Heart right ventricle (tissue), 16 donors: ENCODE measurements around the gene NDUFAF8. TPM values are rescaled to one million over a fixed set of nuclear protein-coding genes. Genes with fewer than 3 reads are reported as not detected.

Experiments
- ATAC-seq, 8 donors: fragments of 200-7000 bp; cut with Tn5 transposase; one replicate each; pipeline ENCODE4 v1.9.1; 2020; ENCODE audit warnings: mild to moderate bottlenecking in 8 of 8, moderate library complexity in 8 of 8, moderate number of reproducible peaks in 1 of 8
- DNase-seq, 2 donors: peaks; one replicate each; pipeline ENCODE4 v3.0.0-alpha.2; 2020
- H3K27ac ChIP-seq, 10 donors: fragments of 200-600 bp; sonication (generic) in 2 of 10; one replicate each; pipeline versions ENCODE4 v1.5.0 to v1.8.0; 2020 to 2022; ENCODE audit warnings: mild to moderate bottlenecking in 3 of 10
- H3K27me3 ChIP-seq, 7 donors: fragments of 200-600 bp; one replicate each; pipeline ENCODE4 v1.8.0; 2021 to 2022; ENCODE audit warnings: mild to moderate bottlenecking in 2 of 7
- H3K36me3 ChIP-seq, 9 donors: fragments of 200-600 bp; sonication (generic) in 1 of 9; one replicate each; pipeline versions ENCODE4 v1.5.0 to v1.8.0; 2020 to 2022; ENCODE audit warnings: mild to moderate bottlenecking in 2 of 9
- H3K4me1 ChIP-seq, 9 donors: fragments of 200-600 bp; sonication (generic) in 1 of 9; one replicate each; pipeline versions ENCODE4 v1.5.0 to v1.8.0; 2020 to 2022; ENCODE audit warnings: mild to moderate bottlenecking in 4 of 9
- H3K4me3 ChIP-seq, 10 donors: fragments of 200-600 bp; sonication (generic) in 2 of 10; one replicate each; pipeline versions ENCODE4 v1.5.0 to v1.8.0; 2020 to 2022; ENCODE audit warnings: mild to moderate bottlenecking in 7 of 10, moderate library complexity in 2 of 10
- H3K9me3 ChIP-seq, 11 donors: fragments of 200-600 bp in 10 of 11; sonication (generic) in 2 of 11; one replicate each; pipeline versions ENCODE4 v1.5.0 to v1.8.0; 2013 to 2022; ENCODE audit warnings: mild to moderate bottlenecking in 2 of 11, control low read depth in 1 of 11, moderate library complexity in 1 of 11
- CTCF ChIP-seq, 9 donors: fragments of 200-600 bp; sonication (generic) in 2 of 9; IDR thresholded peaks; one replicate each; pipeline versions ENCODE4 v1.5.0 to v1.8.0; 2021 to 2022; ENCODE audit warnings: antibody characterized with exemption in 9 of 9, mild to moderate bottlenecking in 5 of 9, moderate library complexity in 1 of 9
- WGBS, 2 donors: extraction: QIAGEN DNeasy Blood & Tissue Kit; methylation state at CpG; one replicate each; pipeline ENCODE4 v1.1.7; 2013; ENCODE audit warnings: inconsistent platforms in 1 of 2; 5-methylcytosine and 5-hydroxymethylcytosine counted together
- intact Hi-C, 10 donors: fragments of 100-400 bp; cut with DNase I; formaldehyde crosslinking; loops; one replicate each; pipeline versions ENCODE4 v1.11.1 to v1.14.2; 2022
- polyA plus RNA-seq, 2 donors: library from polyadenylated mRNA; stranded (reverse); fragments of 200-250 nt; gene quantifications; one replicate each; pipeline ENCODE4 v1.2.3, GENCODE V29; 2013
- total RNA-seq, 10 donors: library from RNA; stranded (reverse); fragmentation: NEBNext Ultra II Directional in 3 of 10; extraction: Animal tissue kit (Norgen Biotek cat#: 25700) in 3 of 10; gene quantifications; one replicate each; pipeline versions ENCODE4 v1.2.1 to v1.2.4, GENCODE V29; 2021 to 2023
- donor health status: Arrhythmogenic right ventricular cardiomyopathy.
- donor health status: ischemic (EF 13 %, LVEDD 7.1; RV severe dilation, severe dysfunction).
- donor health status: healthy with polysubstance abuse.
- donor health status: DM: no; HTN: yes; CAD: no.
- donor health status: DM: no; HTN: no; CAD: no.
- donor health status: ischemic (EF 25% LVEDD 6.9; RV normal size, moderate dysfunction).
- donor health status: ischemic (EF 25% LVEDD 5.7; RV mildly dilated, moderate dysfunction).
- donor health status: healthy.
- donor health status: DM: yes; HTN: yes; CAD: no.
- donor health status: Ischemic cardiomyopathy.
- donor health status: ischemic (EF 35%, LVEDD 5.7; RV mildly dilated, moderate dysfunction).
- donor health status: nonischemic (EF 11% LVEDD 7.7; RV severe dilation, severe dysfunction).
- donor health status: DM: yes; HTN: yes; CAD: no.
- donor health status: PGD.
- donor health status: ischemic (EF 29% LVEDD 5.4; RV normal size, mild dysfunction).
- donor health status: nonischemic (EF 23%, LVEDD 6.1; RV moderate dilation, normal function).

NDUFAF8 gene
- total and polyA plus RNA-seq, 12 donors = 41.5 to 74.8 (median 58.9) TPM

- H3K9me3 ChIP-seq = no peaks in the 10 kb centered on the region
- peaks cover 0 to 20% (median 13%) of the 10 kb centered on the region in 9 donors for H3K4me1 ChIP-seq
- TF ChIP-seq CTCF (IDR thresholded peaks at IDR 0.05) = no peak
- no peaks in the 10 kb centered on the region for H3K27me3 ChIP-seq
- H3K27ac ChIP-seq = no peak overlapping the region
- 90 to 92% methylated on average over 20 of the region's 20 CpGs for WGBS, 2 donors
- ATAC-seq = no peak
- no peak for DNase-seq
- H3K4me3 ChIP-seq = no peak overlapping the region
- peaks cover 0 to 24% (median 0%) of the 10 kb centered on the region in 9 donors for H3K36me3 ChIP-seq
- intact Hi-C loops = loop anchor here in 3 of 10 donors (10.0 kb wide), 1 partner anchor 46 kb away; no protein-coding TSS in a partner anchor
These were observed 48.0 kb upstream of the NDUFAF8 start for GRCh38 chr17:81191116-81191515.

DNA sequence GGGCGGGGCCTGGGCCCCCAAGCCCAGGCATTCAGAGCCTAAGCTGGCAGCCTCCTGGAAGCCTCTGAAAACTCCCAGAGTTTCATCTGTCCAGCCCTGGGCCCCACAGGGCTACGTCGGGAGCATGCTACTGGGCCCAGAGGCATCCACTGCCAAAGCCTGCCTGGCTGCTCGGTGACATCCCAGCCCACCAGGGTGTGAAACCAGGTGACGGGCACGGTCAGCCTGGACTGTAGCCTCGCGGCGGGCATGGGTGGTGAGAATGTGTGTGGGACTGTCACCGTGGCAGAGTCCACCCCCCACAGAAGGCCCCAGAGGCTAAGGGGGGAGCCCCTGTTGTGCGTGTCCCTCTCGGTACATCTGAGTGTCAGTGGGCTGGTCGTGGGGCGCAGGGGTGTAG is 47.5 kb upstream of the NDUFAF8 start:
- H3K27me3 ChIP-seq = no peaks in the 10 kb centered on the region
- TF ChIP-seq CTCF (IDR thresholded peaks at IDR 0.05) = no peak
- intact Hi-C loops = loop anchor here in 3 of 10 donors (10.0 kb wide), 1 partner anchor 47 kb away; no protein-coding TSS in a partner anchor
- H3K9me3 ChIP-seq = no peaks in the 10 kb centered on the region
- DNase-seq = no peak
- peaks cover 0 to 24% (median 0%) of the 10 kb centered on the region in 9 donors for H3K36me3 ChIP-seq
- no peak overlapping the region for H3K27ac ChIP-seq
- no peak overlapping the region for H3K4me3 ChIP-seq
- no peak for ATAC-seq
- H3K4me1 ChIP-seq = peaks cover 0 to 26% (median 17%) of the 10 kb centered on the region in 9 donors
- 83 to 96% methylated on average over 14 of the region's 14 CpGs for WGBS, 2 donors

DNA sequence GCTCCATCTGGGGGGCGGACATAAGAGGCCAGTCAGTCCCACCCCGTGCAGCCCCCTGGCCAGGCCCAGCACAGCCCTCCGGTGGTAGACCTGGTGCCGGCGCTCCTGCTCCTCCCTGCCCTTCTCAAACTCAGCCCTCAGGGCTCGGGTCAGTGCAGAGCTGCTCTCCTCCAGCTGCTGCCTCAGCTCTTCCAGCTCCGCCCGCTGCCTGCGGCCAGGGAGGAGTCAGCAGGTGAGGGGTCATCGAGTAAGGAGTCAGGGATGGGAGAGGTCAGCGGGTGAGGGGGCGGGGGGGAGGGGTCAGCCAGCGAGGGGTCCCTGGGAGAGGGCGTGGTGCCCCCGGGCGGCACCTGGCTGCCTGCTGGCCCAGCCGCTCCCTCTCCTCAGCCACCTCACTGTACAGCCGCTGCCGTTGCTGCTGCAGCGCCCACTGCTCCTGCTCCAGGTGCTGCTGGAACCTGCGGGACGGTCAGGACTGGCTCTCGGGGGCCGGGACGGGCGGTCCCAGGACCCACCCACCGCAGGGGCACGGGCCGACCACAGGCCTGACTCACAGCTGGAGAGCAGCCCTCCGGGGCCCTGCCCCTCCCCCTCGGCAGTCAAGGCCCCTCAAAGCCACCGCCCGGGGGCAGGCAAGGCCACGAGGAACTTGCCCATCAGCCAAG is 46.6 kb upstream of the NDUFAF8 start:
- intact Hi-C loops = loop anchor here in 3 of 10 donors (10.0 kb wide), 1 partner anchor 48 kb away; no protein-coding TSS in a partner anchor
- no peak for DNase-seq
- ATAC-seq = no peak
- H3K4me3 ChIP-seq = no peak overlapping the region
- no peaks in the 10 kb centered on the region for H3K9me3 ChIP-seq
- no peak overlapping the region for H3K27ac ChIP-seq
- 85 to 91% methylated on average over 25 to 34 of the region's 34 CpGs for WGBS, 2 donors
- no peak for TF ChIP-seq CTCF (IDR thresholded peaks at IDR 0.05)
- H3K4me1 ChIP-seq = peaks cover 0 to 31% (median 20%) of the 10 kb centered on the region in 9 donors
- no peaks in the 10 kb centered on the region for H3K27me3 ChIP-seq
- H3K36me3 ChIP-seq = peaks cover 0 to 24% (median 0%) of the 10 kb centered on the region in 9 donors

DNA sequence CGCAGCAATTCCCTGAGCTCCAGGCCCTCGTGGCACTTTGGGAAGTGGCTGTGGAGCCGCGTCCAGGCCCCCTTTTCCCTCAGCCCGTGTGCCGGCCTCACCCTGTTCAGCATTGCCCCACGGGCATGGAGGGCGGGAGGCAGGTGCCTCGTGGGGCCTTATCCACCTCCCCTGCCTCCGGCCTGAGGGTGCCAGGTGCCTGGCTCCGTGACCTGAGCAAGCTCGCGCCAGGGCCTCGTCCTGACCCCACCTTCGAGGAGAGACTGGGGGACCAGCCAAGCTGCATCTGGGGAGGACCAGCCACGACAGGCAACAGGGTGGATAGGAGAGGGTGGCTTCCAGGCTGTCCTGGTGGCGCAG is 46.1 kb upstream of the NDUFAF8 start:
- Histone ChIP-seq H3K9me3 (no peaks in the 10 kb centered on the region), H3K4me3 (no peak overlapping the region), H3K27me3 (no peaks in the 10 kb centered on the region), H3K27ac (no peak overlapping the region), H3K4me1 (peaks cover 0 to 34% (median 20%) of the 10 kb centered on the region in 9 donors), H3K36me3 (peaks cover 0 to 29% (median 0%) of the 10 kb centered on the region in 9 donors)
- intact Hi-C loops = loop anchor here in 3 of 10 donors (10.0 kb wide), 1 partner anchor 48 kb away; no protein-coding TSS in a partner anchor
- no peak for ATAC-seq
- 93 to 95% methylated on average over 17 of the region's 17 CpGs for WGBS, 2 donors
- TF ChIP-seq CTCF (IDR thresholded peaks at IDR 0.05) = no peak
- no peak for DNase-seq
